Measurements from ENCODE around the gene PRR12. TPM values are rescaled to one million over a fixed set of nuclear protein-coding genes. Genes with fewer than 3 reads are reported as not detected.
A peak's percentile ranks its signal among the peaks of the same experiment; 100 is the strongest.

The PRR12 gene
- total and polyA plus RNA-seq, 9 of the 15 experiments (the other 6 are each of a cell fraction or from before 2014, with no cell fraction given), result 0.01 to 21.1 (median 0.98) TPM

DNA sequence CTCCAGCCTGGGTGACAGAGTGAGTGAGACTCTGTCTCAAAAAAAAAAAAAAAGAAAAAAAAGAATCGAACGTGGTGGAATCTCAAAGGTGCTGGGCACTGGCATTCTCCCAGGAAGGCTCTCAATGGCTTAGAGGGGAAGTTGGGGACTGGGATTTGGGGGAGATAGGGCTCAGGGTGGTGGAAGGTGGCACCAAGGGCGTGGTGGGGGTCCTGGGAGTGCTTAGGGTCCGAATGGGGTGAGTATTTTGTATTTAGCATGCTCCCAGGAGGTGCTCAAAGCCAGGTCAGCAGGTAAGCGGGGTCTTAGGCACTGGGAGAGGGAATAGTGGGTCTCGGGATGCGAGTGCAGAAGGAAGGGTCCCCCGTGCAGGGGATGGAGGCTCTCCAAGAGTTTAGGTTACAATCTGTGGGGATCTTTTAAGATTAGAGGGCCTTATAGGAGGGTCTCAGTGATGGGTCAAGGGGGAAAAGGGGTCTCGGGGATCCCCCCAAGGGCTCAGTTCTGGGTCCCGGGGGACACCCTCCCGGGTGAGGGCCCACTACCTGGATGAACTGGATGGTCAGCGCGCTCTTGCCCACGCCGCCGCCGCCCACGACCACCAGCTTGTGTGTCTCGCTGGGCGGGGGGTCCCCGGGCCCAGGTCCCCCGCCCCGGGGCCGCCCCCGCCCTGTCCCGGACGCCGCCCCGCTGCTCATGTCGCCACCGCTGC lies 48.6 kb downstream of the PRR12 start:
- in situ Hi-C loops (cut with MboI), result no loop called here
- FAIRE-seq (no peak), ATAC-seq (no peak), DNase-seq (ENCODE audit: extremely low read depth in 1 of 4, low spot score in 3 of 4) (no peak)
- 17% methylated on average over 10 of the region's 31 CpGs for WGBS (ENCODE audit: insufficient coverage, low coverage, missing lambda C conversion rate)
- H3K9me3 ChIP-seq (replicated peaks; ENCODE audit: control insufficient read depth, insufficient read depth, low read depth, low read length), result no peaks in the 10 kb centered on the region
- peaks cover 34% of the 10 kb centered on the region for H3K79me2 ChIP-seq (ENCODE audit: control insufficient read depth, insufficient read depth, low read length)
- TF ChIP-seq RB1 (IDR thresholded peaks at IDR 0.05; ENCODE audit: low read depth) (0 out of 2 replicates have a peak, but pooled peaks have one; percentile 52), CBX5 (IDR thresholded peaks at IDR 0.05; ENCODE audit: borderline replicate concordance, low read depth) (no peak), ZNF12 (CRISPR knock-in tag; IDR thresholded peaks at IDR 0.05) (0 out of 2 replicates have a peak, but pooled peaks have one; percentile 20), HNRNPLL (IDR thresholded peaks at IDR 0.05; ENCODE audit: low read depth, low read length, poor library complexity, severe bottlenecking) (no peak), EGR1 (conservative IDR thresholded peaks at IDR 0.05) (peak; percentile 75)
- TF ChIP-seq, protein P1, sequence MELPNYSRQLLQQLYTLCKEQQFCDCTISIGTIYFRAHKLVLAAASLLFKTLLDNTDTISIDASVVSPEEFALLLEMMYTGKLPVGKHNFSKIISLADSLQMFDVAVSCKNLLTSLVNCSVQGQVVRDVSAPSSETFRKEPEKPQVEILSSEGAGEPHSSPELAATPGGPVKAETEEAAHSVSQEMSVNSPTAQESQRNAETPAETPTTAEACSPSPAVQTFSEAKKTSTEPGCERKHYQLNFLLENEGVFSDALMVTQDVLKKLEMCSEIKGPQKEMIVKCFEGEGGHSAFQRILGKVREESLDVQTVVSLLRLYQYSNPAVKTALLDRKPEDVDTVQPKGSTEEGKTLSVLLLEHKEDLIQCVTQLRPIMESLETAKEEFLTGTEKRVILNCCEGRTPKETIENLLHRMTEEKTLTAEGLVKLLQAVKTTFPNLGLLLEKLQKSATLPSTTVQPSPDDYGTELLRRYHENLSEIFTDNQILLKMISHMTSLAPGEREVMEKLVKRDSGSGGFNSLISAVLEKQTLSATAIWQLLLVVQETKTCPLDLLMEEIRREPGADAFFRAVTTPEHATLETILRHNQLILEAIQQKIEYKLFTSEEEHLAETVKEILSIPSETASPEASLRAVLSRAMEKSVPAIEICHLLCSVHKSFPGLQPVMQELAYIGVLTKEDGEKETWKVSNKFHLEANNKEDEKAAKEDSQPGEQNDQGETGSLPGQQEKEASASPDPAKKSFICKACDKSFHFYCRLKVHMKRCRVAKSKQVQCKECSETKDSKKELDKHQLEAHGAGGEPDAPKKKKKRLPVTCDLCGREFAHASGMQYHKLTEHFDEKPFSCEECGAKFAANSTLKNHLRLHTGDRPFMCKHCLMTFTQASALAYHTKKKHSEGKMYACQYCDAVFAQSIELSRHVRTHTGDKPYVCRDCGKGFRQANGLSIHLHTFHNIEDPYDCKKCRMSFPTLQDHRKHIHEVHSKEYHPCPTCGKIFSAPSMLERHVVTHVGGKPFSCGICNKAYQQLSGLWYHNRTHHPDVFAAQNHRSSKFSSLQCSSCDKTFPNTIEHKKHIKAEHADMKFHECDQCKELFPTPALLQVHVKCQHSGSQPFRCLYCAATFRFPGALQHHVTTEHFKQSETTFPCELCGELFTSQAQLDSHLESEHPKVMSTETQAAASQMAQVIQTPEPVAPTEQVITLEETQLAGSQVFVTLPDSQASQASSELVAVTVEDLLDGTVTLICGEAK (IDR thresholded peaks at IDR 0.05), result 0 out of 2 replicates have a peak, but pooled peaks have one; percentile 18
- TF ChIP-seq, protein P1 (CRISPR knock-in tag; IDR thresholded peaks at IDR 0.05), result no peak
- H3K27ac ChIP-seq (ENCODE audit: extremely low read depth, low read depth, low read length), result peak overlapping the region; percentile 19; the same call in 1 of the 3 replicates
- intact Hi-C loops (cut with micrococcal nuclease), result loop anchor here (2.0 kb wide), 1 partner anchor 49 kb away; the partner anchor contains the start of gene PRR12
- H3K9me1 ChIP-seq (ENCODE audit: control insufficient read depth, insufficient read depth, low read length), result no peaks in the 10 kb centered on the region
- peak overlapping the region; percentile 52 to 85; a peak in 3 of 4 replicates for H3K9ac ChIP-seq (ENCODE audit: insufficient read depth in 1 of 2, low read depth in 2 of 2, low read length in 2 of 2)
- H3K4me1 ChIP-seq (replicated peaks in 1 of 2; ENCODE audit: control insufficient read depth in 2 of 2, insufficient read depth in 2 of 2, low read length in 2 of 2), result peaks cover 27 to 55% of the 10 kb centered on the region in 2 experiments
- H3K4me2 ChIP-seq (ENCODE audit: insufficient read depth, low read length), result peak overlapping the region; percentile 62
- no TSS peak for BruUV-seq (replicated peaks)
- ChIA-PET POLR2A (interaction anchor here (0.6 to 1.5 kb wide), 12 partner anchors 8 to 151 kb away, joined by 3 to 13 read pairs (median 4); partner anchors contain the start of gene PRMT1), CTCF (ENCODE audit: low intra/inter-chr PET ratio) (no interaction called here)
- H4K20me1 ChIP-seq (replicated peaks; ENCODE audit: control insufficient read depth, insufficient read depth, low read length), result no peaks in the 10 kb centered on the region
- H3K4me3 ChIP-seq, result peak overlapping the region; percentile 39
- no peaks in the 10 kb centered on the region for H3K27me3 ChIP-seq (ENCODE audit: control insufficient read depth in 2 of 2, insufficient read depth in 2 of 2, low read length in 2 of 2)
- H3K36me3 ChIP-seq (ENCODE audit: control insufficient read depth, insufficient read depth, low read length), result peaks cover 13% of the 10 kb centered on the region; the same call in 2 of the 3 replicates
- H2AFZ ChIP-seq (ENCODE audit: low read depth, low read length), result peak overlapping the region; percentile 2; the same call in 1 of the 2 replicates

Measured in K562 (cell line).